Loucy (cell line): ENCODE data around the gene FAM72A.
"Not testable (repeated sequence)": the region's sequence is repeated elsewhere in the genome, so short reads cannot be mapped to it uniquely, and the experiment has no call there.

Experiments used
- H2AFZ ChIP-seq: fragments of 200-600 bp; sonication (generic); 2 replicates; pipeline ENCODE4 v1.6.0; 2016; ENCODE audit warnings: antibody characterized with exemption, mild to moderate bottlenecking, low read length, moderate library complexity
- H3F3A ChIP-seq: fragments of 200-600 bp; 2 replicates; pipeline ENCODE4 v1.6.0; 2016; ENCODE audit warnings: antibody characterized with exemption, low read depth, mild to moderate bottlenecking
- H3K27me3 ChIP-seq: fragments of 200-600 bp; sonication (generic); 2 replicates; pipeline ENCODE4 v1.6.1; 2014; ENCODE audit warnings: low read length, mild to moderate bottlenecking; ENCODE audit not compliant: insufficient read depth, poor library complexity, severe bottlenecking
- H3K36me3 ChIP-seq: fragments of 200-600 bp; sonication (generic); 2 replicates; pipeline ENCODE4 v1.6.1; 2016; ENCODE audit warnings: low read length; ENCODE audit not compliant: insufficient read depth
- H3K4me1 ChIP-seq: fragments of 200-600 bp; sonication (generic); 2 replicates; pipeline ENCODE4 v1.5.1; 2014; ENCODE audit warnings: low read length, mild to moderate bottlenecking; ENCODE audit not compliant: insufficient read depth, poor library complexity, severe bottlenecking
- H3K4me2 ChIP-seq: fragments of 200-600 bp; sonication (generic); 2 replicates; pipeline ENCODE4 v1.6.0; 2014; ENCODE audit warnings: antibody characterized with exemption, low read length, low read depth, mild to moderate bottlenecking; ENCODE audit not compliant: poor library complexity, severe bottlenecking
- H3K4me3 ChIP-seq: fragments of 200-600 bp; sonication (generic); 2 replicates; pipeline ENCODE4 v1.5.1; 2014; ENCODE audit warnings: low read length, mild to moderate bottlenecking, mixed read lengths; ENCODE audit not compliant: poor library complexity, severe bottlenecking
- H3K79me2 ChIP-seq: fragments of 200-600 bp; sonication (generic); 2 replicates; pipeline ENCODE4 v1.6.1; 2014; ENCODE audit warnings: low read length; ENCODE audit not compliant: insufficient read depth
- H3K9ac ChIP-seq: fragments of 200-600 bp; sonication (generic); 2 replicates; pipeline ENCODE4 v1.6.0; 2014; ENCODE audit warnings: mild to moderate bottlenecking, low read depth, low read length, moderate library complexity; ENCODE audit not compliant: poor library complexity, severe bottlenecking
- H3K9me2 ChIP-seq: fragments of 200-600 bp; sonication (generic); replicated peaks from 2 replicates; pipeline ENCODE4 v1.6.1; 2016; ENCODE audit warnings: low read depth, low read length, mixed read lengths
- H3K9me3 ChIP-seq: fragments of 200-600 bp; sonication (generic); 2 replicates; pipeline ENCODE4 v1.6.1; 2014; ENCODE audit warnings: mild to moderate bottlenecking, antibody characterized with exemption, low read length, low read depth; ENCODE audit not compliant: insufficient read depth
- H4K20me1 ChIP-seq: fragments of 200-600 bp; sonication (generic); 2 replicates; pipeline ENCODE4 v1.6.0; 2014; ENCODE audit warnings: antibody characterized with exemption, low read length, mild to moderate bottlenecking; ENCODE audit not compliant: insufficient read depth, poor library complexity, severe bottlenecking

The FAM72A gene

DNA sequence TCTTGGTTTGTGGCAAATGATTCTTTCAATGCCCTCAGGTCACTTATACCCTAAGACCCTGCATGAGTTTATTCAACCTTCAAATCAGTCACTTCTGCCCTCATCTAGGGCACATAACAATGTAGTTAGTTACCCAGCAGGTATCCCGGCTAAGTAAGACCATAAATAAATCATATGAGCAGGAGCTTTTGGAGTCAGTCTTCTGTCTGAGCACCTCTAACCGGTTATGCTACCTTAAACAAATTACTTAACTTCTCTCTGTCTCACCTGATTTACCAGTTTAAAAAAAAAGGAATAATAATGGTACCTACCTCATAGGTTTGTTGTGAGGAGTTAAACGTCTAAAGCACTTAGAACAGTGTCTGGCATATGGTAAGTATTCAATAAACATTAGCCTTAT, 16.9 kb downstream of the FAM72A start:
- not testable (repeated sequence) for H3K27me3 ChIP-seq, H3K36me3 ChIP-seq, H3K9me3 ChIP-seq, H3K79me2 ChIP-seq, H3K4me1 ChIP-seq, H3K4me2 ChIP-seq, H2AFZ ChIP-seq, H3K9me2 ChIP-seq, H4K20me1 ChIP-seq, H3K9ac ChIP-seq, H3F3A ChIP-seq, H3K4me3 ChIP-seq

DNA sequence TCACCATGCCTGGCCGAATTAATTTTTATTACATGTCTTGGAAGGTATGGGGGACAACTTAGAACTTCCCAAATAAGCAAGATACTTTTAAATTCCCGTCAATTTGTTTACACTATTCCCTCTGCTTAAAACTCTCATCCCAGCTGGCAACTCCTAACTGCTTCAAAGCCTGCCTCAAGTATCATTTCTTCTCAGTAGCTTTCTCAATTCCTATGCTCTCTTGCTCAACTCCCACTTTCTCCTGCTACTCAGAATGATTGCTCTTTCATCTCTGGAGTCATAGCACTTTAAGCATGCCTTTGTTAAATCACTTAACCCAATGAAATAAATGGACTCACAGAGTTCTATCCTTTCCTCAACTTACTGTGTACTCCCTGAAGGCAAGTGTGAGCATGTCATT, 18.9 kb downstream of the FAM72A start:
- H4K20me1 ChIP-seq, H3F3A ChIP-seq, H3K9me2 ChIP-seq, H3K4me2 ChIP-seq, H2AFZ ChIP-seq, H3K9ac ChIP-seq, H3K79me2 ChIP-seq, H3K36me3 ChIP-seq, H3K9me3 ChIP-seq, H3K4me3 ChIP-seq, H3K27me3 ChIP-seq, H3K4me1 ChIP-seq: not testable (repeated sequence)

DNA sequence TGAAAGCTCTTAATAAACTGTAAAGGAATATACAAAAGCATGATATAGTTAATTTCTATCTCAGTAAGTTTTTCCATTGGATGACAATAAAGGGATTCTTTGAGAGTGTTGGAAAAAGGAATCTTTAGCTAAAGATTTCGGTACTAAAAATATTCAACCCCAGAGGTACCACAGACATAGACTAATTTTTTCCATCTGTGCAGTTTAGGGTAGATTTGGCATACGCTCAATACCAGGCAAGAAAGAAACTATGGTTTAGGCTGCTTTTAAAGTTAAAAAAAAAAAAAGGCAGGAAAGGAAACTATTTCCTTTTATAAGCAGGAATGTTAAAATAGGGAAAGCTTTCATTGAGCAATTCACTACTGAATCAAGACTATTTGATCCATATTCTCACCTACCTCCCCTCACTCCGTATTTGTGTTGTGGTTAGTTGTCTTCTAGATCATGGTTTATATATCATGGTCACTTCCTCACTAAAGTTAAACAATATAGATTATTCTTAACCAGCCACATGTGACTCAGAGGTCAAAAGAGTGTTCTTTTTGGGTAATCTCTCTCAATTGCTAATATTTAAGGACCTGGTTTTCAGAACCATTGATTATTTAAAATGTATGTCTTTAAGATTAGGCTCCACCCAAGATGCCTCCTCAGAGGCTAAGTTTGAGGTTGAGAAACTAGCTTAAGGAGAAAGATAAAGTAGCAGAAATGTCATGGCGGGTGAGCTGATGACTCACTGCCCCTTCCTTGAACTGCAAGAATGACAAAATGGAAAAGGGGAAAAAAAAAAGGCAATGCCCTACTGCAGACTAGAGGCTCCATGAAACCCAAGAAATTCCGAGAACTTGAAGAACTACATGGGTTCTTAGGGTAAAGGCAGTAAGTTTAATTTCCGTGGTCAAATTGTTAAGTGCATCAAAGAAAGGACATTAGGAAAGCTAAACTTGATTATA, 20.0 kb downstream of the FAM72A start:
- H3K9me3 ChIP-seq, H3K4me1 ChIP-seq, H3K9ac ChIP-seq, H3K4me3 ChIP-seq, H4K20me1 ChIP-seq, H3K27me3 ChIP-seq, H3K79me2 ChIP-seq, H3K4me2 ChIP-seq, H2AFZ ChIP-seq, H3K36me3 ChIP-seq, H3K9me2 ChIP-seq, H3F3A ChIP-seq: not testable (repeated sequence)

DNA sequence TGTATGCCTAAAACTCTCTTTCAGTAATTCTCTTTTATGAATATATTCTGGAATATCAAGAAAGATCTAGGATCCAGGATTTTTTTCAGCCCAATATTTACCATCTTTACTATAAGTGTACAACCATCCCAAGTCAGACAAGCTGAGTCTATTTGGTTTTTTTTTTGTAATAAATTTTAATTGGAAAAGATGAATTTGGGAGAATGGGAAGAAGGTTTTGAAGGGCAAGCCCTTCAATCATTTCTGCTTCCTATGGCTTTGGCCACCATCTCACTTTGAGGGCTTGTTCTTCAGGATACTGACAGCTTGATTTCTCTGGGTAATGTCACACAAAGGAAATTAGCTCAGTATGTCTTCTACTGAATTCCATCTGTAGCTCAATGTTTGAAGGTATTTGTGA, 23.0 kb downstream of the FAM72A start:
- H3F3A ChIP-seq, H3K4me2 ChIP-seq, H3K9me3 ChIP-seq, H3K9me2 ChIP-seq, H3K36me3 ChIP-seq, H3K79me2 ChIP-seq, H4K20me1 ChIP-seq, H3K4me1 ChIP-seq, H3K4me3 ChIP-seq, H2AFZ ChIP-seq, H3K9ac ChIP-seq, H3K27me3 ChIP-seq: not testable (repeated sequence)

DNA sequence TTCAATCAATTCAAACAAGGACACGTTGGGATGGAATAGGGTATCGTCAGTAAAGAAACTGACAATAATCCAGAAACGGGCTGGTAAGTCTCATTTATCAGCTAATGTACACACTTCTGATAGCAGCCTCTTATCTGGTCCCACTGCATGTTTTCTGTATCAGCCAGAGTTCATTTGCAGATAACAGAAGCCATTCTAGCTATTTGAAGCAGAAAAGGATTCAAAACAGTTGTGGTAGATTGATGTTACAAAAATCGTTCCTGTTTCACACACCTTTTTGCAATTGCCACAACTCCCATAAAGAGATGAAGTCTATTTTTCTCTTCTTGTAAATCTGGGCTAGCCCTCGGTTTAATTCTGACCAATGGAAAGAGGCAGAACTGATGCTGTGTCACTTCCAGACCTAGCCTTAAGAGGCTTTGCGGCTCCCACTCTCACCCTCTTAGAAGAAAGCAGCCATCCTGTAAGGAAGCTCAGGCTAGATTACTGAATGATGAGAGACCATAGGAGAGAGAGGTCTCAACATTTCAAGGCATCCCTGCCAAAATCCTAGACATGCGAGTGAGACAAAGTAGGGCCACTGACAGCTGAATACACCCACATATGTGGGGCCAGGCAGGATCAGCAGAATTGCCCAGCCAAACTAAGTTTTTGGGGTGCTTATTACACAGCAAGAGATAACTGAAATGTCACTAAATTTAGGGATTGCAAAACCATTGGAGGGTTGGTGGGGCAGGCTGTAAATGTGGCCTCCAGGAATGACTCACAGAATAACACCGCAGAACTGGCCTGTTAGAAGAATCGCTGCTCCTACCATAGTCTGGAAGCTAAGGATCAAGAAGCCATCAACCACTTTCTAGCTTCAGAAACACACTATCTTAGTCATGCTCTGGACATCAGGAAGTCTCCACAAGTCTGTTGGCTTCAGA, 24.3 kb downstream of the FAM72A start:
- not testable (repeated sequence) for H4K20me1 ChIP-seq, H3K79me2 ChIP-seq, H3K4me2 ChIP-seq, H3K36me3 ChIP-seq, H3K4me3 ChIP-seq, H3K9ac ChIP-seq, H3F3A ChIP-seq, H3K9me3 ChIP-seq, H3K27me3 ChIP-seq, H3K4me1 ChIP-seq, H2AFZ ChIP-seq, H3K9me2 ChIP-seq

DNA sequence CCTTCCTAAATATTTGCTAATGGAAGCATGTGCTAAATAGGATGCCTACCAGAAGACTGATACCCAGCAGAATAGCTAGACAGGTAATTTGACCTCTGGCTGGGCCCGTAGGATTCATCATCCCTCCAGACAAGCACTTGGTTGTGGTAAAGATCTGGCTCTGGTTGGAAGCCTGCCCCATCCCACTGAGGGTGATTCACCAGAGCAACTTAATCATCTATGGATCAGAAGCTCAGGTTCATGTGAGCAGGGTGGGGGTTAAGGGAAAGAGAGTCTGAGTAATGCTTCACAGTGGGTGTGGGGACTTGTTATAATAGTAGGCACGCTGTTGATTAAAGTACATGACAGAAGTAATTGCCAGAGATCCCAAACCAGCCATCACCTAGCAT, 26.5 kb downstream of the FAM72A start:
- not testable (repeated sequence) for H3K36me3 ChIP-seq, H3K4me3 ChIP-seq, H3K9ac ChIP-seq, H2AFZ ChIP-seq, H3K4me2 ChIP-seq, H3K9me3 ChIP-seq, H3F3A ChIP-seq, H3K4me1 ChIP-seq, H3K79me2 ChIP-seq, H3K27me3 ChIP-seq, H3K9me2 ChIP-seq, H4K20me1 ChIP-seq
